Measurements from ENCODE around the gene C1orf167.

- TF ChIP-seq EZH2phosphoT487 (IDR thresholded peaks at IDR 0.05; ENCODE audit: borderline replicate concordance, low read length) = no peak
- no peak for TF ChIP-seq EZH2 (IDR thresholded peaks at IDR 0.05; ENCODE audit: low read length, unreplicated experiment)
Observed at GRCh38 chr1:11788549-11789053, 26.6 kb downstream of the C1orf167 start.

All from PC-3 (cell line).